Osteoblast (primary cell): ENCODE data around the gene KIDINS220. TPM values are rescaled to one million over a fixed set of nuclear protein-coding genes. Genes with fewer than 3 reads are reported as not detected.

Experiments used
- DNase-seq: peaks from one replicate; pipeline ENCODE4 v3.0.0; 2011; ENCODE audit warnings: low spot score, mixed read lengths; ENCODE audit not compliant: insufficient read length; ENCODE audit errors: missing footprints
- H2AFZ ChIP-seq: 2 replicates; pipeline ENCODE4 v1.6.0; 2011; ENCODE audit warnings: mild to moderate bottlenecking, low read length
- H3K27ac ChIP-seq: 2 replicates; pipeline ENCODE4 v1.5.1; 2011; ENCODE audit warnings: mild to moderate bottlenecking, low read depth, low read length, moderate library complexity
- H3K27me3 ChIP-seq: 2 replicates; pipeline ENCODE4 v1.6.0; 2012; ENCODE audit warnings: mild to moderate bottlenecking, control low read depth, inconsistent platforms, low read length, moderate library complexity; ENCODE audit not compliant: insufficient read depth
- H3K36me3 ChIP-seq: 2 replicates; pipeline ENCODE4 v1.5.1; 2011; ENCODE audit warnings: mild to moderate bottlenecking, low read length, control low read depth, moderate library complexity; ENCODE audit not compliant: insufficient read depth
- H3K4me1 ChIP-seq: 2 replicates; pipeline ENCODE4 v1.5.1; 2011; ENCODE audit warnings: mild to moderate bottlenecking, low read length, control low read depth, moderate library complexity; ENCODE audit not compliant: insufficient read depth
- H3K4me2 ChIP-seq: 2 replicates; pipeline ENCODE4 v1.6.0; 2011; ENCODE audit warnings: mild to moderate bottlenecking, low read length; ENCODE audit not compliant: insufficient read depth
- H3K4me3 ChIP-seq: fragments of 200-600 bp; sonication (generic); 3 replicates; pipeline ENCODE4 v1.5.1; 2012; ENCODE audit warnings: mild to moderate bottlenecking, low read length, inconsistent platforms; ENCODE audit not compliant: insufficient read depth
- H3K79me2 ChIP-seq: 2 replicates; pipeline ENCODE4 v1.6.0; 2012; ENCODE audit warnings: mild to moderate bottlenecking, low read length, control low read depth, inconsistent platforms; ENCODE audit not compliant: insufficient read depth
- H3K9me3 ChIP-seq: 2 replicates; pipeline ENCODE4 v1.5.1; 2011; ENCODE audit warnings: low read depth, low read length, control low read depth
- H4K20me1 ChIP-seq: 2 replicates; pipeline ENCODE4 v1.6.0; 2012; ENCODE audit warnings: mild to moderate bottlenecking, low read length, control low read depth; ENCODE audit not compliant: insufficient read depth
- CTCF ChIP-seq: IDR thresholded peaks from 2 replicates; pipeline ENCODE4 v1.5.1; 2011; ENCODE audit warnings: mild to moderate bottlenecking, low read depth, low read length, moderate library complexity; ENCODE audit errors: extremely low read depth
- total RNA-seq: library from RNA; depleted of rRNA; stranded (reverse); fragments of >200 nt; gene quantifications from 2 replicates; pipeline ENCODE4 v1.2.3, GENCODE V29; 2012

KIDINS220 gene
- total RNA-seq, 1 donor, result 134 TPM

DNA sequence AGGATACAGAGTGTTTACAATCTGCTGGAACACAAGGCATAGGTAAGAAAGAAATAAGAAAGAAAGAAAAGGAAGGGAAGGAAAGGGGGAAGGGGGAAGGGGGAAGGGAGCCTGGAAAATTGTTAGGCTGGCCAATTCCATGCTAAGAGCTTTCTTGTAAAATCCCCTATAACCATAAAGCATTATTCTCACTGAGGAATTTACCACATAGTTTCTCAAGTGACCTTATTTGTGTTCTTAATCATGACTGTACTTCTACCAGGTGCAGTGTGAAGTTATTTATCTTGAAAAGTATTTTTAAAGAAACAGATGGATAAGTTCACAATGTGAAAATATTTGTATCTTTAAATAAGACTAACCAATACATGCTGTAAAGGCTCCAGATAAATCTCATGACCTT is 39.2 kb upstream of the KIDINS220 start:
- DNase-seq, result no peak
- no peaks in the 10 kb centered on the region for H3K9me3 ChIP-seq
- H4K20me1 ChIP-seq, result no peaks in the 10 kb centered on the region
- no peak for TF ChIP-seq CTCF
- no peaks in the 10 kb centered on the region for H3K27me3 ChIP-seq
- no peak overlapping the region for H3K4me3 ChIP-seq
- no peaks in the 10 kb centered on the region for H3K79me2 ChIP-seq
- H3K4me2 ChIP-seq, result no peak overlapping the region
- H3K4me1 ChIP-seq, result no peaks in the 10 kb centered on the region
- H3K36me3 ChIP-seq, result peaks cover 52% of the 10 kb centered on the region
- H3K27ac ChIP-seq, result no peak overlapping the region
- H2AFZ ChIP-seq, result no peak overlapping the region

DNA sequence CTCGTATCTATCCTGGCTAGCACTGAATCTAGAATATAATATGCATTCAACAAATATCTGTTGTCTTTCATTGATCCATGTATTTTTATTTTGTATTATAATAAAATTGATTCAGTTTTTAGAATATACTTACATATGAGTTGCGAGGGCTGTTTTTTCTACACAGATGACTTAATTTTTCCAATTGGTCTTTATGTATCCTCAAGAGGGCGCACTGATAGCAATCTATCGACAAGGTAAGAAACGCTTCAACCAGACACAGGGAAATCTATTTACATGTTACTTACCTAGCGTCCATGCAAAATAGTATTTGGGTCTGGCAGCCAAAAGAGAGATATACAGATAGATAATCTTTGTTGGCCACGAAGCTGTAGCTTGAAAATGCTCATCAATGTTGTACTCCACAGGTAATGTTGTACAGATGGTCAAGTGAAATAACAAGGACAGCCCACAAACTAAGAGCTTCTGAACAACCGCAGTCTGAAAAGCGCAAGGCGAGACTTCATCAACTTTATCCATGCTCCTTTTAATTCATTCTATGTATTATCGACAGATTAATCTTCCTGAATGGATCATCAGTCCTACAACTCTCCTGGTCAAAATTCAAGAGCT is 35.5 kb upstream of the KIDINS220 start:
- H3K27ac ChIP-seq, result no peak overlapping the region
- H3K4me3 ChIP-seq, result no peak overlapping the region
- H2AFZ ChIP-seq, result no peak overlapping the region
- DNase-seq, result peak; percentile 75
- H3K36me3 ChIP-seq, result peaks cover 32% of the 10 kb centered on the region
- no peaks in the 10 kb centered on the region for H3K4me1 ChIP-seq
- H3K27me3 ChIP-seq, result no peaks in the 10 kb centered on the region
- H3K79me2 ChIP-seq, result no peaks in the 10 kb centered on the region
- no peak overlapping the region for H3K4me2 ChIP-seq
- TF ChIP-seq CTCF, result peak; percentile 67
- H4K20me1 ChIP-seq, result no peaks in the 10 kb centered on the region
- H3K9me3 ChIP-seq, result no peaks in the 10 kb centered on the region

DNA sequence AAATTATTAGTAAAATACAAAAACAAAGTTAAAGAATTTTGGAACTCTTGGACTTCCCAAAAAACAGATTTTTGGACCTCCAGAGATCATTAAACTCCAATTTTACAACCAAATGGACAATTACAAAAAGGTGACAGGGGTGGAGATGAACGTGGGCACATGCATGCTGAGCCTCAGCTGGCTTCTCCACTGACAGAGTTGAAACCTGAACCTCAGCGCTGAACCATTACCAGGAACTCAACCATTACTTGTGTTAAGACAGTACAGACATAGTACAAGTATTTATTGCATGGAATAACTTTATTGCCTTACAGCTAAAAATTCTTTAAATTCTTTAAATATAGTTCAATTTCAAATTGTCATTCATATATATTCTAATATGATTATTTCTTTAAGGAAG is 33.0 kb upstream of the KIDINS220 start:
- peaks cover 18% of the 10 kb centered on the region for H3K36me3 ChIP-seq
- no peak for TF ChIP-seq CTCF
- no peaks in the 10 kb centered on the region for H3K79me2 ChIP-seq
- H3K27ac ChIP-seq, result no peak overlapping the region
- no peaks in the 10 kb centered on the region for H4K20me1 ChIP-seq
- no peak overlapping the region for H3K4me3 ChIP-seq
- H3K27me3 ChIP-seq, result no peaks in the 10 kb centered on the region
- no peak overlapping the region for H3K4me2 ChIP-seq
- DNase-seq, result no peak
- H3K4me1 ChIP-seq, result no peaks in the 10 kb centered on the region
- H3K9me3 ChIP-seq, result no peaks in the 10 kb centered on the region
- no peak overlapping the region for H2AFZ ChIP-seq

DNA sequence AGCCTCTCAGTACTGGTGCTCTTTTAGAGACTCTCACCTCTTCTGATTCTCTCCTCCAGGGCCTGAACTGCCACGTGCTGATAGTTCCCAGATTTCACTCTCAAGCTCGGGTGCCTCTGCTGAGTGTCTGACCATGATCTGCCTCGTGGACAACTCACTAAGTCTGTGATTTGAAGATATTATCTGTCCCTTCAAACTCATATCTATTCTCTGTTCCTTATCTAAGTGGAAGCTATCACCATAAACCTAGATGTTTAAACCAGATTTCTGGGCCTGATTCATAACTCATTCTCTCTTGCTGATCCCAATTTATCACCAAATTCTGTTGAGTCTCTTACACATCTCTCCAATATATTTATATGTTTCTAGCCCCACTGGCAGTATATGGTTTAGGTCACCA is 29.9 kb upstream of the KIDINS220 start:
- TF ChIP-seq CTCF, result no peak
- H3K4me3 ChIP-seq, result no peak overlapping the region
- no peak overlapping the region for H3K27ac ChIP-seq
- H3K4me2 ChIP-seq, result no peak overlapping the region
- no peaks in the 10 kb centered on the region for H3K9me3 ChIP-seq
- H3K4me1 ChIP-seq, result no peaks in the 10 kb centered on the region
- no peaks in the 10 kb centered on the region for H3K27me3 ChIP-seq
- no peak overlapping the region for H2AFZ ChIP-seq
- H3K36me3 ChIP-seq, result peaks cover 22% of the 10 kb centered on the region
- no peaks in the 10 kb centered on the region for H3K79me2 ChIP-seq
- DNase-seq, result no peak
- H4K20me1 ChIP-seq, result no peaks in the 10 kb centered on the region
